ENCODE results near the gene CEND1.

GRCh38 chr11:829176-829846 lies 39.4 kb upstream of the CEND1 start:
- TF ChIP-seq CHD2 (IDR thresholded peaks at IDR 0.05; ENCODE audit: low read length, partially characterized antibody), result no peak
- no peak for TF ChIP-seq CTCF (IDR thresholded peaks at IDR 0.05)
- no peak for TF ChIP-seq EZH2phosphoT487 (IDR thresholded peaks at IDR 0.05; ENCODE audit: borderline replicate concordance, low read depth)
- TF ChIP-seq TAF1 (IDR thresholded peaks at IDR 0.05; ENCODE audit: borderline replicate concordance, low read depth, low read length), result no peak
- no peak for TF ChIP-seq FOXM1 (IDR thresholded peaks at IDR 0.05; ENCODE audit: low read depth)
- no peak for TF ChIP-seq SIN3A (IDR thresholded peaks at IDR 0.05; ENCODE audit: borderline replicate concordance, low read depth, low read length)
- no peak for TF ChIP-seq PBX3 (IDR thresholded peaks at IDR 0.05)
- no peak for TF ChIP-seq MAX (IDR thresholded peaks at IDR 0.05; ENCODE audit: low read depth)
